ENCODE measurements around the gene ASPA.
"Not testable (repeated sequence)": the region's sequence is repeated elsewhere in the genome, so short reads cannot be mapped to it uniquely, and the experiment has no call there.

Gene ASPA

DNA sequence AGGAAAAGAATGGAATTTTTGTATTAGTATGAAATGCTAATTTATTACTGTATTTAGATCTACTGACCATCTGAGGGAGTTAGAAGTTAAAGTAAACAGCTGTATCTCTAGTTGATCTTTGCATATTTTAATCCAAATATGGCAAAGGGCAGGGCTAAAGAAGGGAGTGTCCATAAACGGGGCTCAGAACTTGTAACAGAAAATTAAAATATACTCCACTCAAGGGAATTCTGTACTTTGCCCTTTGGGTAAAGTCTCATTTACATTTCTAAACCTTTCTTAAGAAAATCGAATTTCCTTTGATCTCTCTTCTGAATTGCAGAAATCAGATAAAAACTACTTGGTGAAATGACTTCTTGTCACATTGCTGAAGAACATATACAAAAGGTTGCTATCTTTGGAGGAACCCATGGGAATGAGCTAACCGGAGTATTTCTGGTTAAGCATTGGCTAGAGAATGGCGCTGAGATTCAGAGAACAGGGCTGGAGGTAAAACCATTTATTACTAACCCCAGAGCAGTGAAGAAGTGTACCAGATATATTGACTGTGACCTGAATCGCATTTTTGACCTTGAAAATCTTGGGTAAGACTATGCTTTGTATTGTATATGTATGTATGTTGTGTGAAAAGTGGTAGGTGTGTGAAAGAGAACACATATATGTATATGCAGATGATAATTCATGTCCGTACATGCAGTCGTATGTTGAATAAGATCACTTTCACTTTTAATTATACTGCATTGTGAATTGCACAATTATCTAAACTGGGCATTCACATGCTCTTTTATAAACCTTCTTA lies at the start of gene ASPA:
Gene ASPA, plus strand, starts transcription at position 186 of the 799 bp plus-strand sequence. Its CDS starts 163 bp downstream, at position 349.
- DNase-seq, result peak in 1 of 51 donors; percentile 64

GRCh38 chr17:3433215-3433614 lies 42.6 kb upstream of the ASPA start:
- DNase-seq, result peak in 3 of 51 donors; percentile 0 to 5 (median 4)

DNA sequence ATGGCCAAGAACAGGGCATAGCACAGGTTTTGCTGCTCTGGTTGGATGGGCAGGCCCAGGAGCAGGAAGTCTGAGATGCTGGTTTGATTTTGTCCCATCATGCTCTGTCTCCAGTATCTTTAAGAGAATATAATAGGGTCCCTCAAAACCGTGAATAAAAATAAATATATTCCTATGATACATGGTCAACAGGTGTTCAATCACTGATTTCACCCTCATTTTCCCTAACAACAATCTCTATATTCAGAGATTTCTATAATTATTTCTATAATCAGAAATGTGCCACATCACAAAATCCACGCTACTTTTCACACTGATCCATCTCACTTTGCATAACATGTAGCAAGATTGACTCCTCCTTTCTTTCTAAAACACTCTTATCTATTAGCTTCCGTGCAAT lies 42.1 kb upstream of the ASPA start, which contains the start of gene OR1E2:
Gene OR1E2, minus strand, starts transcription at position 101 of the 400 bp plus-strand sequence. Its CDS starts 0 bp downstream, at position 101.
- DNase-seq, result no peak

- no peak for DNase-seq
These were observed 37.4 kb upstream of the ASPA start for GRCh38 chr17:3438368-3438767.

GRCh38 chr17:3440451-3440850 lies 35.3 kb upstream of the ASPA start:
- DNase-seq, result no peak

- DNase-seq, result no peak
These were observed 28.2 kb upstream of the ASPA start for GRCh38 chr17:3447625-3448024.

DNA sequence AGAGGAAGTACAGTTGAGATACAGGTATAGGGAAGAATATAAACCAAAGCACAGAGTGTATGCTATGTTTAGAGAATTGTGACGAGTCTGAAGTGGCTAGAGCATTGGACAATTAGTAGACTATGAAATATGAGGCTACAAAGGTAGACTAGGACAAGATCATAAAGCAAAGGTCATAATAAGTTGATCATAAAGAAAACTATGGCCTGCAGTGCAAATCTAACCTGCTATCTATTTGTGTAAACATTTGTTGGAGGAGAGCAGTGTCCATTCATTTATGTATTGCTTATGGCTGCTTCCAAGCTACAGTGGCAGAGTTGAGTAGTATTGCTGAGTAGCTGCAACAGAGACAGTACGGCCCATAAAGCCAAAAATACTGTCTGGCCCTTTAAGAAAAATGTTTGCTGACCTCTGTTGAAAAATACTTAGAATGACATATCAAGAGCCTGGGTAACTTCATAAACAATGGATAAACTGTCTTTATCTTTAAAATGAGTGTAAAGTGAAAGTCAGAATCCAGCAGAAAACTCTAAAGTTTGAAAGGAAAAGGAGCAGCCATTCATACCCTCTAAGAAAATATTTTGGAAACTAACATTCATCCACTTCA lies 27.6 kb upstream of the ASPA start:
- no peak for DNase-seq

DNA sequence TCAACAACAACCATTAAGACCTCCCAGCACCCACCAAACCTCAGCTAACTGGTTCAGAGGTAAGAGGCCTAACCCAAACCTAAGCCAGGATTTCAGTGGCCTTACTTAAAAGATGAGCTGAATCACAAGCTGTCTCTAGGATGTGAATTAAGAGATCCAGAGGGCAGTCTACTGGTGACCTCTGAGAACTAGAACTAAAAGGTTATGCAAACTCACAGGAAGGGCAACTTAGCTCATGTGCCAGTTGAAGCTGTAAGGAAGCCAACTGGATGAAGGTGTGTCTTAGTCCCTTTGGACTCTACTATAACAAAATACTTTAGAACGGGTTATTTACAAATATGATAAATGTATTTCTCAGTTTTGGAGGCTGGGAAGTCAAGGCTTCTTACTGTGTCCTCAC lies 9.4 kb upstream of the ASPA start:
- DNase-seq, result not testable (repeated sequence)

DNA sequence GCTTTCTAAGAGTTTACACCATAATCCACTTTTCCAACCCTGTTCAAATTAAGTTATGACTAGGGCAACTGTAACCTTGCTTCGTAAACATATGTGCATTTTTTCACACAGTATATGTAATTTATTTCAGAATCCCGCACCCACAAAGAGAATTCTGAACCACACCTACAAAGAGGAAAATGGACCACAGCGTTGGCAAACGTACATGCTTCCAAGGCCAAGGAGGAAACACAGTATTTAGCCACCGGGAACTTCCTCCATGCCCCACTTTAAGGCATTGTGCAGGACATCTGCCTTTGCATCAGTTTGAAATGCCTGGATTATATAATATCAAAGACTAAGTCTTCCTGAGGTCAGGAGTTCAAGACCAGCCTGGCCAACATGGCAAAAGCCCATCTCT lies 6.3 kb upstream of the ASPA start:
- no peak for DNase-seq

GRCh38 chr17:3471599-3471998 lies 4.2 kb upstream of the ASPA start, which contains the start of gene SPATA22:
Gene SPATA22, minus strand, starts transcription at chr17:3471819. Its CDS starts 2,494 bp downstream, at chr17:3469325.
- DNase-seq, result no peak

- DNase-seq, result no peak
These were observed 3.7 kb upstream of the ASPA start for GRCh38 chr17:3472137-3472536.

DNA sequence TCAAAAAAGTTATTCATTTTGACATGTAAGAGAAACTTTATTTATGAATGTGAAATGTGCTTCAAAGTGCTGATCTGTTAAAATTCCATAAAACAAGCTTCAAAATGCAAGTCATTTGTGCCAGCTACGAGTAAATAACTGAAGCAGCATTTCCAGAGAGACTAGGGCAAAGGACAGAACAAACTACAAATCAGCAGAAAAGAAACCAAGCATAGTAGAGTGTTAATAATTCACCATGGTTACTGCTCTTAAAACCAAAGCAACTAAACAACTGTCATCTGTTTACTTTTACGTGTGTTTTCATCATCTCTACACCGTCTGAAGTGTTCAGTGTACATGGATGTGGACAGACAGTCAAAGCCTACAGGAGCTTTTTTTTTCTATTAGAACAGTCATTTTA lies 1.6 kb upstream of the ASPA start:
- DNase-seq, result peak in 1 of 51 donors; percentile 27

- peak in 1 of 51 donors; percentile 82 for DNase-seq
These were observed 529 bp upstream of the ASPA start for GRCh38 chr17:3475251-3475685.

DNA sequence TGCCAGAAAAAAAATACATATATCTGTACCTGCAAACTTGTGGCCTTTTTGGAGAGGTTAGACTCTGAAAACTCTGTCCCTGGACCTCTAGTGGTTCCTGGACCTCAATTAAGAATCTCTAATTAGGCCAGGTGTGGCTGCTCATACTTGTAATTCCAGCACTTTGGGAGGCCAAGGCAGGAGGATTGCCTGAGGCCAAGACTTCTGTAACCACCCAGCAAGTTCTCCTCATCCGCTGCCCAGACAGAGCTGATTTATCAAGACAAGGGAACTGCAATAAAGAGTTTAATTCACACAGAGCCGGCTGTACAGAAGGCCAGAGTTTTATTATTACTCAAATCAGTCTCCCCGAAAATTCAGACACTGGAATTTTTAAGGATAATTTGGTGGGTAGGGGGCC lies 4.2 kb downstream of the ASPA start:
- no peak for DNase-seq

DNA sequence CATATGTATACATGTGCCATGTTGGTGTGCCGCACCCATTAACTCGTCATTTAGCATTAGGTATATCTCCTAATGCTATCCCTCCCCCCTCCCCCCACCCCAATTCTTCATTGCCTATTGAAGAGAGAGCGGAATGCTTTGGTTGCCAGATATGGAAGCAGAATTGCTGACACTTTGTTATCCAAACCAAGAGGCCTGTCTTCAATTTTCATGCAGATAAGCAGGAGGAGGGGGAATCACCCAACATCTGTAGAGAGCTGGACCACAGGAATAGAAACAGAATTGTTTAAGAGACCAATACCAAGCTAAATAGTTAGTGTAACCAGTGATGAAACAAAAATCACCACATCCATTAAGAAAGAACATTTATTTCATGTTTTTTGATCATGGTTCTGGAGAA lies 7.1 kb downstream of the ASPA start:
- no peak for DNase-seq

- no peak for DNase-seq
These were observed 9.8 kb downstream of the ASPA start for GRCh38 chr17:3485481-3486068.

GRCh38 chr17:3497101-3497500 lies 21.3 kb downstream of the ASPA start:
- DNase-seq, result no peak

DNA sequence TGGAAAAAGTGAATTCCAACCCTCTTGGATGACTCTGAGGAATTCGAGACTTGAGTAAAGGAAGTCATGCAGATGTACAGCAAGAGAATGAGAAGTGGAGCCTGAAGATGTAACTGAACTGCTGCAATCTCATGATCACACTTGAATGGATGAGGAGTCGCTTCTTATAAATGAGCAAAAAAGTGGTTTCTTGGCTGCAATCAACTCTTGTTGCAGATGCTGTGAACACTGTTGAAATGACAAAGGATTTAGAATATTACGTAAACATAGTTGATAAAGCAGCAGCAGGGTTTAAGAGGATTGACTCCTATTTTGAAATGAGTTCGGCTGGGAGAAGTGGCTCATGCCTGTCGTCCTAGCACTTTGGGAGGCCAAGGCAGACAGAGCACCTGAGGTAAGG lies 25.5 kb downstream of the ASPA start:
- DNase-seq, result peak in 1 of 51 donors; percentile 22

GRCh38 chr17:3502466-3502865 lies 26.7 kb downstream of the ASPA start:
- peak in 27 of 51 donors; percentile 3 to 79 (median 38) for DNase-seq

DNA sequence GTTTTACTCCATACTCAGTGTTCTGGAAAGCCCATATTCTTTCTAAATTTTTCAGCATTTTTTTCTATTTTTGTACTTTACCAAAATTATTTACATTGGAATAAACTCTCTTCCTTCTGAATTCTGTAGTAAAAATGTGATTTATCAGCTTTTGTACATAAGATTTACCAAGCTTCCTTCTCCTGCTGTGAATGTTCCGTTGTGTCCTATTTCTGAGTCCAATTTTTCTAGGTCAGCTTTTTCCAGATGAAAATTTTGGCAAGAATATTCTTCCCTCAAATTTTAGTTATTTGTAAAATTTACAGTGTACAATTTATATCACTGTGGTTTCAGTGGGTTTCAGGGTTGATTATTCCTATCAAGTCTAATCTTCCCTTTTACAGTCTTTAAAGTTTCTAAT lies 27.5 kb downstream of the ASPA start:
- no peak for DNase-seq

- no peak for DNase-seq
These were observed 29.2 kb downstream of the ASPA start for GRCh38 chr17:3505008-3505407.

- no peak for DNase-seq
These were observed 30.3 kb downstream of the ASPA start for GRCh38 chr17:3506054-3506453.
